Measurements from ENCODE around the gene DLGAP4.

Gene DLGAP4

GRCh38 chr20:36573103-36573797, 267.1 kb downstream of the DLGAP4 start, which contains the start of gene TGIF2:
Gene TGIF2, plus strand, starts transcription at chr20:36573597. Its CDS starts 5,178 bp downstream, at chr20:36578775.
- DNase-seq: peak; percentile 92

GRCh38 chr20:36573798-36574365, 267.7 kb downstream of the DLGAP4 start:
- DNase-seq: no peak

- DNase-seq: peak; percentile 47
Measured at GRCh38 chr20:36574366-36575135, 268.4 kb downstream of the DLGAP4 start.

GRCh38 chr20:36576081-36576445, 269.9 kb downstream of the DLGAP4 start:
- no peak for DNase-seq
